Stromal cell of bone marrow (primary cell): Measurements from ENCODE around the gene TNS1.

ENCODE experiments used
- DNase-seq: peaks from one replicate; pipeline ENCODE4 v3.0.0-alpha.2; 2012; ENCODE audit warnings: low read depth

The TNS1 gene

GRCh38 chr2:217980036-217980435 is 22.8 kb downstream of the TNS1 start:
- no peak for DNase-seq

DNA sequence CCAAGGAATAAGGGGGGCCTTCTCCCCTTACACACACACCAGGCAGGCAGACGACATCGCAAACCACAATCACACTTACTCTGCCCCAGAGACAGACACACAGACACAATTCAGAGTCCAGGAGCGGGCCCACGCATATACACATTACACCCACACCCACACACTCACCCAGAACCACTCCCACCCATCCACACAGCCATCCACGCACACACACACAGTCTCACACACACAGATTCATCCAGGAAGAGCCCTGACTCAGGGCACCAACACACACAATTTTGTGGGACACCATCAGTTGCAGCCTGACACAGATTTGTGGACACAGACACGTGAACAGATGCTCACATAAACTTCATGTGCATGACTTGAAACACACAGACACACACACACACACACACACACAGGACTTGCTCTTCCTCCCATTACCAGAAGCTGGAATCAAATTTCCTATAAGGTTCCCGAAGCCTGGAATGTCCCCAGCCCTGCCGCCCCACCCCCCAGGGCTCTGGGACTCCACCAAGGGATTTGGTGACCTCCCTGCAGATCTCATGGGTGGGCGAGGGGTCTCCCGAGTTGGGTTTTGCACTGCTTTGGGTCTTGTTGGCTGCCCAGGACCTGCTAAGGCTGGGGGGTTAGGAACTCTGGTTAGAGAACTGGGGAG is 23.5 kb downstream of the TNS1 start:
- DNase-seq: no peak

GRCh38 chr2:217978536-217979150 is 24.2 kb downstream of the TNS1 start:
- DNase-seq: no peak

DNA sequence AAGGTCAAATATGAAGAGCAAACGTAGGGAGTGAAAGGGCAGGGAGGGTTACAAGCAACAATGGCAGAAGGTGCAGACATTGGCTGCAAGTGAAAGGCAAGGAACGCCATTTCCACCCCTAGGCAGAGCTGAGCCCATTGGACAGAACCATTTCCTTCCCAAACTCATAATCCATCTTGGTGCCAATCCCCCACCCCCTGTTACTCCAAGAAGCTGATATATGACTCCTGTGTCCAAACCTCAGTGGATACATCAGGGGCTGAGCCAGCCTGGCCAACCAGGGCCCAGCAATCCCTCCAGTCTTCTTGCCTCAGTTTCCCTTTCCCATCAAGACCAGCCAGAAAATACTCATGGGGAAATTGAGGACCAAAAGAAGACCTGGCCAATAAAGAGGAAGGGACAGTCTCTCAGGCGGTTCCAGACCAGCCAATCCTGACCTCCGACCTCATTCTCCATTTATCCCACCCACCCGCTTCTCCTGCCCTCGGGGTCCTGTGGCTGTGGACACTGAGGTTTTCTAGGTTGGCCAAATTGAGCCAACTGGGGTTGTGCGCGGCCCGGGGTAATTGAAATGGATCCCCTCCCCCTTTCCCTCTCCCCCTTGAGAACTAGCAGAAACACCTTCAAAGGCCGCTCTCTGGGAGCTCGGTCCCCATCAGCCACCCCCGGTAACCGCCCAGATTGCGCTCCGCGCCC is 24.8 kb downstream of the TNS1 start:
- no peak for DNase-seq

DNA sequence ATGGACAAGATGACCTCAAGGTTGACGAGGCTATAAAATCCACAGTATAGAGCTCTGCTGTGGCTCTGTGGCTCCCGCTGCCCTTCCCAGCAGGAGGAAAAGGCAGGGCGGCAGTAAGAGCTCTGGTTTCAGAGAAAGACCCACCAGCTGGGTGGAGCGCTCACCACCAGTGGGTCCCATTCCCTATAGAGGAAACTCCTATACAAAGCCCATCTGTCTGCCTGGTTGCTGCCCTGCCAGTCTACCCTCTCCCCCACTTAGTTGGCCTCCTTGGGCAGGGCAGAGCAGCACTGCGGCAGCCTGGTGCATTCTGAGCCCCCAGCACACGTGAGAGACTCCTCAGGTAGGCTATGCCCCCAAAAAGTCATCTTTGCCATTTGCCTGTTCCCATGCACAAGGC is 26.5 kb downstream of the TNS1 start:
- DNase-seq: no peak

- DNase-seq: no peak
These were observed 27.2 kb downstream of the TNS1 start for GRCh38 chr2:217975626-217976025.

DNA sequence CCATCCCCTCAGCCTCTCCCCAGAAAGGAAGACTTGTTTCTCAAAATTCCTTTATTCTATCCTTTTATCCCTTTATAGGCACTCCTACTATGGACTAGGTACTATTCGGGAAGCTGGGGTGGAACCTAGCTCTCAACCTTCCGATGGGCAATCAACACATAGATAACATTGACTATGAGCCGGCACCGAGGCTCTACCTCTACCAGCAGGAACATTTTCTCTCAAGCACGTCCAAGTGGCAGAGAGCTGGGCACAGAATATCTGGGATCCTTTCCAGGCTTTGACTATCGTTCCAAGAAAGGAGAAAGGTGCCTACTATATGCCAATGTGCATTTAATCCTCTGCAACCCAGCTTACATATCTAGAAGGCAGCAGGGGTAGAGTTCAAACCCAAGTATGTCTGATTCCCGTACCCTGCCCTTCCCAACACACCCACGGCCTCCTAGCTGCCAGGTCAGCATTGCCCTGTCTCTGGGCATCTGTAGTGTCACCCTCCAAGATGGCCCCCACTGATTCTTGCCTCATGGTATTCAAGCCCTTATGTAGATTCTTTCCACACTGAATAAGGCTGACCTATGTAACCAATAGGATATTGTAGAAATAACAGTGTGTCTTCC is 28.3 kb downstream of the TNS1 start:
- DNase-seq: no peak

GRCh38 chr2:217973008-217973787 is 29.6 kb downstream of the TNS1 start:
- DNase-seq: no peak

DNA sequence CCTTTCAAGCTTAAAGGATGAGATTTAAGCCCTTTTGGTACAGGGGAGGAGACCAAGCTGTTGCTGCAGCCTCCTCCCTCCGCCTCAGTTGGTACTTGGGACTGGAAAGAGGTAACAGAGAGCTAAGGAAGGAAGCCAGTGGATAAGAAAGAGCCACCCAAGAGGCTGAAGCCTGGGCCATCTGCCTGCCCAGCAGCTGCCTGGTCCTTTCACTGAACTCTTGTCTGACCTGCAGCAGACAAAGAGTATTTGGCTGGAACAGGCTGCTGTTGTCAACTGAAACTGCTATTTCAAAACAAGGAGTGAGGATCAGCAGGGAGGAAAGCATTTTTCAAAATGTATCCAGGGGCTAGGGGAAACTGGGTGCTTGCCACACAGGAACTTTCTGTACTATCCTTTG is 30.3 kb downstream of the TNS1 start:
- DNase-seq: no peak

- no peak for DNase-seq
These were observed 30.8 kb downstream of the TNS1 start for GRCh38 chr2:217972037-217972436.

DNA sequence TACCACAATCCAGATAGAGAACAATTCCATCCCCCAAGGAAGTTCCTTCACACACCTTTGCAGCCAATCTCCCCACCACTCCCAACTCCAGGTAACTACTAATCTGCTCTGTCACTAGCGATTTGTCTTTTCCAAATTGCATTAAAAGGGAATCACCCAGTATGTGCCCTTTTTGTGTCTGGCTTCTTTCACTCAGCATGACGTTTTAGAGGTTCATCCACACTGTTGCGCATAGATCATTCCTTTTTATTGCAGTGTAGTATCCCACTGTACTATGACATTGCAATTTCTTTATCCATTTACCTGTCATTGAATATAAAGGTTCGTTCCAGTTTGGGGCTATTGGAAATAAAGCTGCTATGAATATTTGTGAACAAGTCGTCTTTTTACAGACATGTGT is 31.6 kb downstream of the TNS1 start:
- DNase-seq: no peak

DNA sequence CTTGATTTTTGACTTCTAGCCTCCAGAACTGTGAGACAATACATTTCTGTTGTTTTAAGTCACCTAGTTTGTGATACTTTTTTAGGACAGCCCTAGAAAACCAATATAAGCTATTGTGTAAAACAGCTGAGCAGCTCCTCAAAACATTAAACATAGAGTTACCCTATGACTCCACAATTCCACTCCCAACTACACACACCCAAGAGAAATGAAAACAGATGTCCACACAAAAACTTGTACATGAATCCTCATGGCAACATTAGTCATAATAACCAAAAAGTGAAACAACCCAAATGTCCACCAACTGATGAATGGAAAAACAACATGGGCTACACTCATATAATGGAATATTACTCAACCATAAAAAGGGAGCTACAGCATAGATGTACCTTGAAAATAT is 32.6 kb downstream of the TNS1 start:
- peak; percentile 82 for DNase-seq

- no peak for DNase-seq
These were observed 33.2 kb downstream of the TNS1 start for GRCh38 chr2:217969588-217969987.

GRCh38 chr2:217968023-217968422 is 34.8 kb downstream of the TNS1 start:
- no peak for DNase-seq

DNA sequence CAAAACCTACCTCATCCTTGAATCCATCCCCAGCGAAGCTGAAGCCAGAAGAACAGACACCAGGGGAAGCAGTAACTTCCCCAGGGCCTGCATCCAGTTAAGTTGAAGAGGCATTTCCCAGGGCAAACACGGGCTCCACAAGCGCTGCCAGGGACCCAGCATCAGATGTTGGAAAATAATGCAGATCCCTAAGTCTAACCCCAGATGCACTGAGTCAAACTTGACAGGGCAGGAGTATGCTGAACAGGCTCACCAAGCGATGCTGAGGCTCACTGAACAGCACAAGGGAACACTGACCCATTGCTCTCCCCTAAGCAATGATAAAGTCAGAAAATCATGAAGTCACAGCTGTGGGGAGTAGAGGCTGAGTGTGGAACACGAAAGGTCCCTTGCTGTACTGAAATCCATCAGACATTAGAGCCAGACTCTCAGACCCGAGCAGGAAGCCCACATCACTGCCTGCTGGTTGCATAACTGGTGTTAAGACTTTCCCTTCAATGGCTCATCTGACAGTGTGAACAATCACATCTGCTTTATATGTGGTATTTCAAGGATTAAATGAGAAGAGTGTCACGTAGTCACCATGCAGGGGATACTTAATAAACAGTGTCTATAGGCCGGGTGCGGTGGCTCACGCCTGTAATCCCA is 36.2 kb downstream of the TNS1 start:
- no peak for DNase-seq

- no peak for DNase-seq
These were observed 38.3 kb downstream of the TNS1 start for GRCh38 chr2:217964275-217965161.

DNA sequence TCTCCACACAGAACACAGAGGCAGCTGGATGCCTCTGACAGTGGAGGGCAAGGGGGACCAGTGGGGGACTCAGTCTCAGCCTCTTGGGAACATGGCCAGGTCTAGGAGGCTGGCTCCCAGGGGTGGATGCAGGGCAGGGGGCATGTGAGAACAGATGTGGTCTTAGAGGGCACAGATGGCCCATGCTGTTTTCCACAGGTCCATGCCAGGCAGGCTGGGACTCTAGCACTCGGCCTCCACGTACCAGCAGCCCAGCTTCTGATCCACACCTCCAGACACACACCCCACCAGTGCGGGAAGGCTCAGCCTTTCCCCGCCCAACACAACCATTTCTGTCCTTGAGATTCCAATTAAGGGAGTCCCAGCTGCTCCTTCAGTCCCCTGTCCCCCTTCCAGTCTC is 42.4 kb downstream of the TNS1 start:
- no peak for DNase-seq

DNA sequence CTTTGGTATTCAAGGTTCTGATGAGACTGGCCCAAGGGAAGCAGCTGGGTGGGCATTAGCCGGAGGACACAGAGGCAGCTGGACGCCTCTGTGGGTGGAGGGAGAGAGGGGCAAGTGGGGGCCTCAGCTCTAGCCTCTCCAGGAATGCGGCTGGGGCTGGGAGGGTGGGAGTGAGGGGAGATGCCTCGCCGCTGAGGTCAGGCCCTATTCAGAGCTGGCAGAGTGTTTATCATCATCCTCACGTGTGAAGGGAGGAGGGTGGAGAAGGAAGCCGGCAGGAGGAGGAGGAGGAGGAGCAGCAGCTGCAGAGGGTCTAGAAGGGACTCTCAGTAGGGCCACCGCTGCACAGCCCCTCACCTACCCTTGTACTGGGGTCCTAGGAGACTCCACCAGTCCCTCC is 43.1 kb downstream of the TNS1 start:
- no peak for DNase-seq

GRCh38 chr2:217958884-217959225 is 43.9 kb downstream of the TNS1 start:
- DNase-seq: no peak

GRCh38 chr2:217958206-217958883 is 44.5 kb downstream of the TNS1 start:
- DNase-seq: no peak
